MM.1S (cell line): ENCODE data around the gene ASXL1.
A peak's percentile ranks its signal among the peaks of the same experiment; 100 is the strongest.

Experiments used
- DNase-seq: peaks from one replicate; pipeline ENCODE4 v3.0.0-alpha.2; 2015
- H2AFZ ChIP-seq: fragments of 300-600 bp; sonication (generic); 2 replicates; pipeline ENCODE4 v1.6.0; 2016; ENCODE audit warnings: antibody characterized with exemption, low read length
- H3F3A ChIP-seq: fragments of 300-600 bp; sonication (generic); 2 replicates; pipeline ENCODE4 v1.6.1; 2016; ENCODE audit warnings: mild to moderate bottlenecking, antibody characterized with exemption, low read length, moderate library complexity, mixed read lengths; ENCODE audit not compliant: insufficient read depth
- H3K27ac ChIP-seq: fragments of 300-600 bp; sonication (generic); 2 replicates; pipeline ENCODE4 v1.5.1; 2016; ENCODE audit warnings: mild to moderate bottlenecking, low read length
- H3K27me3 ChIP-seq: fragments of 300-600 bp; sonication (generic); replicated peaks from 2 replicates; pipeline ENCODE4 v1.6.0; 2016; ENCODE audit warnings: low read length; ENCODE audit not compliant: insufficient read depth
- H3K36me3 ChIP-seq: fragments of 300-600 bp; sonication (generic); replicated peaks from 2 replicates; pipeline ENCODE4 v1.6.1; 2016; ENCODE audit warnings: mild to moderate bottlenecking, low read length, mixed read lengths; ENCODE audit not compliant: insufficient read depth
- H3K4me1 ChIP-seq: fragments of 300-600 bp; sonication (generic); 2 replicates; pipeline ENCODE4 v1.6.1; 2016; ENCODE audit warnings: low read length, mixed read lengths
- H3K4me2 ChIP-seq: fragments of 300-600 bp; sonication (generic); 2 replicates; pipeline ENCODE4 v1.6.0; 2016; ENCODE audit warnings: low read depth, low read length
- H3K4me3 ChIP-seq: fragments of 300-600 bp; sonication (generic); 2 replicates; pipeline ENCODE4 v1.5.1; 2016; ENCODE audit warnings: low read length, mixed read lengths
- H3K79me2 ChIP-seq: fragments of 300-600 bp; sonication (generic); 2 replicates; pipeline ENCODE4 v1.6.1; 2016; ENCODE audit warnings: mixed run types, low read length, mixed read lengths
- H3K9ac ChIP-seq: fragments of 300-600 bp; sonication (generic); 2 replicates; pipeline ENCODE4 v1.6.1; 2016; ENCODE audit warnings: low read length, mixed read lengths
- H3K9me2 ChIP-seq: fragments of 300-600 bp; sonication (generic); replicated peaks from 2 replicates; pipeline ENCODE4 v1.6.1; 2016; ENCODE audit warnings: mild to moderate bottlenecking, low read length, mixed read lengths; ENCODE audit not compliant: insufficient read depth
- H3K9me3 ChIP-seq: fragments of 300-600 bp; sonication (generic); replicated peaks from 2 replicates; pipeline ENCODE4 v1.6.1; 2016; ENCODE audit warnings: mild to moderate bottlenecking, low read length, mixed read lengths; ENCODE audit not compliant: insufficient read depth
- H4K20me1 ChIP-seq: fragments of 300-600 bp; sonication (generic); 2 replicates; pipeline ENCODE4 v1.6.1; 2016; ENCODE audit warnings: mild to moderate bottlenecking, low read length, moderate library complexity, mixed read lengths; ENCODE audit not compliant: insufficient read depth
- EZH2 ChIP-seq: fragments of 300-600 bp; sonication (generic); optimal IDR thresholded peaks from 2 replicates; pipeline ENCODE3; 2017; ENCODE audit warnings: low read depth, mild to moderate bottlenecking, antibody characterized with exemption, low read length, mixed read lengths
- EZH2phosphoT487 ChIP-seq: fragments of 300-600 bp; sonication (generic); IDR thresholded peaks from 2 replicates; pipeline ENCODE4 v1.6.1; 2018; ENCODE audit warnings: antibody characterized with exemption, low read length
- TF ChIP-seq, protein P1 (sequence below): fragments of 300-600 bp; sonication (generic); IDR thresholded peaks from 2 replicates; pipeline ENCODE4 v1.5.1; 2016; ENCODE audit warnings: antibody characterized with exemption, low read length, mixed read lengths

The ASXL1 gene

GRCh38 chr20:32333181-32333987, 24.7 kb upstream of the ASXL1 start:
- Histone ChIP-seq H4K20me1 (no peaks in the 10 kb centered on the region), H3K9me2 (no peaks in the 10 kb centered on the region), H3K79me2 (no peaks in the 10 kb centered on the region), H3F3A (peaks cover 7% of the 10 kb centered on the region), H3K36me3 (no peaks in the 10 kb centered on the region; the same call in 1 of the 2 replicates), H3K4me2 (peak overlapping the region; percentile 49), H3K27me3 (no peaks in the 10 kb centered on the region), H3K9me3 (no peaks in the 10 kb centered on the region), H3K4me1 (peaks cover 30% of the 10 kb centered on the region), H2AFZ (peak overlapping the region; percentile 33), H3K9ac (peak overlapping the region; percentile 22; the same call in 1 of the 2 replicates), H3K4me3 (no peak overlapping the region), H3K27ac (peak overlapping the region; percentile 76; the same call in 1 of the 2 replicates)
- TF ChIP-seq EZH2 (no peak), EZH2phosphoT487 (no peak)
- TF ChIP-seq, protein P1, sequence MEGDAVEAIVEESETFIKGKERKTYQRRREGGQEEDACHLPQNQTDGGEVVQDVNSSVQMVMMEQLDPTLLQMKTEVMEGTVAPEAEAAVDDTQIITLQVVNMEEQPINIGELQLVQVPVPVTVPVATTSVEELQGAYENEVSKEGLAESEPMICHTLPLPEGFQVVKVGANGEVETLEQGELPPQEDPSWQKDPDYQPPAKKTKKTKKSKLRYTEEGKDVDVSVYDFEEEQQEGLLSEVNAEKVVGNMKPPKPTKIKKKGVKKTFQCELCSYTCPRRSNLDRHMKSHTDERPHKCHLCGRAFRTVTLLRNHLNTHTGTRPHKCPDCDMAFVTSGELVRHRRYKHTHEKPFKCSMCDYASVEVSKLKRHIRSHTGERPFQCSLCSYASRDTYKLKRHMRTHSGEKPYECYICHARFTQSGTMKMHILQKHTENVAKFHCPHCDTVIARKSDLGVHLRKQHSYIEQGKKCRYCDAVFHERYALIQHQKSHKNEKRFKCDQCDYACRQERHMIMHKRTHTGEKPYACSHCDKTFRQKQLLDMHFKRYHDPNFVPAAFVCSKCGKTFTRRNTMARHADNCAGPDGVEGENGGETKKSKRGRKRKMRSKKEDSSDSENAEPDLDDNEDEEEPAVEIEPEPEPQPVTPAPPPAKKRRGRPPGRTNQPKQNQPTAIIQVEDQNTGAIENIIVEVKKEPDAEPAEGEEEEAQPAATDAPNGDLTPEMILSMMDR, result no peak
- DNase-seq, result peak; percentile 70

- H4K20me1 ChIP-seq, result no peaks in the 10 kb centered on the region
- H3K9me2 ChIP-seq, result no peaks in the 10 kb centered on the region
- DNase-seq, result no peak
- TF ChIP-seq EZH2phosphoT487 (no peak), EZH2 (no peak)
- TF ChIP-seq, protein P1, result no peak
- H3K4me1 ChIP-seq, result peaks cover 30% of the 10 kb centered on the region
- H3K27me3 ChIP-seq, result no peaks in the 10 kb centered on the region
- no peaks in the 10 kb centered on the region; the same call in 1 of the 2 replicates for H3K36me3 ChIP-seq
- H3K27ac ChIP-seq, result peak overlapping the region; percentile 76; the same call in 1 of the 2 replicates
- H3K4me3 ChIP-seq, result no peak overlapping the region
- H3K79me2 ChIP-seq, result no peaks in the 10 kb centered on the region
- H3K9me3 ChIP-seq, result no peaks in the 10 kb centered on the region
- H3F3A ChIP-seq, result peaks cover 7% of the 10 kb centered on the region
- H3K4me2 ChIP-seq, result peak overlapping the region; percentile 49; the same call in 1 of the 2 replicates
- no peak overlapping the region for H3K9ac ChIP-seq
- H2AFZ ChIP-seq, result no peak overlapping the region
Measured at GRCh38 chr20:32333988-32334885, 23.9 kb upstream of the ASXL1 start.

DNA sequence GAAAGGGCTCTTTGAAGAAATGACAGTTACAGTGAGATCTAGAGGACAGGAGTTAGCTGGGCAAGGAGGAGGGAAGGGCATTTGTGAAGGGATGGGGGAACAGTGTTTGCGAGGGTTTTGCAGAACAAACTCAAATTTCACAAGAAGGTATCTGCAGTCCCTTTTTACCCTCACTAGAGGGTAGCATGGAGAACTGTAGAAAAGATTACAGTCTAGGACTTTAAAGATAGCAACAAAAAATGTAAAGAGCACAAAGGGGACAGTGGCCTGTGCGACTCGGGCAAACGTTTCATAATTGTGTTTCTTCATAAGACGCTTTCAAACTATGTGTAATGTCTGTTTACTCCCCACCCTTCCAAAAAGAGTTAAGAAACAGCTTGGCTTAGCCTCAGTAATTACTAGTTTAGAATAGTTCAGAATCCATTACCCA, 21.2 kb upstream of the ASXL1 start:
- no peaks in the 10 kb centered on the region for H3K9me2 ChIP-seq
- no peak for TF ChIP-seq EZH2phosphoT487
- TF ChIP-seq, protein P1, result peak; percentile 45
- no peak for TF ChIP-seq EZH2
- H2AFZ ChIP-seq, result no peak overlapping the region
- H4K20me1 ChIP-seq, result no peaks in the 10 kb centered on the region
- no peak overlapping the region for H3K4me3 ChIP-seq
- no peak overlapping the region for H3K27ac ChIP-seq
- H3K36me3 ChIP-seq, result no peaks in the 10 kb centered on the region
- no peaks in the 10 kb centered on the region for H3K9me3 ChIP-seq
- H3F3A ChIP-seq, result peaks cover 7% of the 10 kb centered on the region
- no peak overlapping the region for H3K9ac ChIP-seq
- no peaks in the 10 kb centered on the region for H3K79me2 ChIP-seq
- no peaks in the 10 kb centered on the region for H3K27me3 ChIP-seq
- peaks cover 25% of the 10 kb centered on the region for H3K4me1 ChIP-seq
- DNase-seq, result peak; percentile 48
- no peak overlapping the region for H3K4me2 ChIP-seq
